SH-SY5Y (cell line): ENCODE results near the gene TDRD9.

ENCODE experiments used
- GATA2 ChIP-seq: IDR thresholded peaks from 2 replicates; pipeline ENCODE4 v1.6.1; 2011; ENCODE audit warnings: mild to moderate bottlenecking, low read depth, low read length
- GATA3 ChIP-seq: IDR thresholded peaks from 2 replicates; pipeline ENCODE4 v1.6.1; 2011; ENCODE audit warnings: low read depth, mild to moderate bottlenecking, low read length, moderate library complexity

- no peak for TF ChIP-seq GATA2
- no peak for TF ChIP-seq GATA3
Observed at GRCh38 chr14:103943673-103944072, 15.4 kb downstream of the TDRD9 start.
